CD4-positive, alpha-beta T cell treated with Interferon alpha-2 for 1 hour (primary cell): ENCODE data around the gene AXIN1.
"Not testable (repeated sequence)": the region's sequence is repeated elsewhere in the genome, so short reads cannot be mapped to it uniquely, and the experiment has no call there.

Experiments used
- DNase-seq, 2 donors: peaks; one replicate each; pipeline ENCODE4 v3.0.0-alpha.2; 2020 to 2022

AXIN1 gene

GRCh38 chr16:381789-382717 lies 29.5 kb upstream of the AXIN1 start, which contains the start of gene PGAP6:
TSS of gene PGAP6 (minus strand) at chr16:381978. CDS start at chr16:381821, 157 bp downstream.
- peak; percentile 57 to 77 for DNase-seq

DNA sequence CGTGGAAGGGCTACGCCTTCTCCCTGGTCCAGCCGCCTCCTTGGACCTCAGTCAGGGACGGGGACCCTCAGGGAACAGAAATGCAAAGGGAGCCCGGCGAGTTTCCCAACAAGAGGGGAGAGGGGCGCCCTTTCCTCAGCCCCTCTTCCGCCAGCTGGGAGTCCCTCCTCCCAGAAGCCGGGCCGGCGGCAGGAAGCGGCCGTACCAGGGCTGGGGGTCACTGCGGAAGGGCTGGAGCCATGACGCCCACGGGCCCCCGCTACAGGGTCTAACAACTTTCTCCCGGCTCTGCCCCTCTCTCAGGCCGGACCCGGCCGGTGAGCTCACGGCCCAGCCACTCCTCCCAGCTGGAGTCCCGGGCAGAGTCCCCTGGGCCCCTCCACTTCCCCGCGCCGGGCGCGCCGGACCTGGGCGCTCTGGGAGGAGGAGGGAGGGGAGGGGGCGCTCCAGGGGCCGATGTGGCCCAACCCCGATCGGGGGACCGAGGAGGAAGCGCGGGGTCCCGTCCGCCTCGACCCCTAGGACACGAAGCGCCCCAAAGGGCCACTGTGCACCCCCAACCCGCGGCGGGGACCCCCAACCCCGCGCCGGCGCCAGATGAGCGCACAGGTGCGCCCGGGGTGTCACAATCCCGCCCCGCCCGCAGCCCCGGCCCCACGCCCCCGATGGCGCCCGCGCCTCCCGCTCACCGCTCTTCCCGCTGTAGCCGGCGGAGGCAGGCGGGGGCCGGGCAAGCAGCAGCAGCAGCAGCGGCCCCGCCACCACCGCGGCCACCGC lies 28.7 kb upstream of the AXIN1 start:
- peak in 1 of 2 donors; percentile 26 for DNase-seq

DNA sequence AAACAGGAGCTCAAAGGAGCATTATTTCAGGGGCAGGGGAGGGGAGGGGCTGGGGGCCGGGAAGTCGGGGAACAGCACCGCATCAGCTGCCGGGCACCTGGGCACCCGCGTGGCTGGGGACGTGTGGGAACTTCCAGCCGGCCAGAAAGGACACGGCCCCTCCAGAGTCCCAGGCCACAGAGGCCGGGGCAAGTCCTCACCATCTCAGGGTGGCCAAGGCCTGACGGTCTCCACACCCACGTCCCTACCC lies 28.2 kb upstream of the AXIN1 start:
- DNase-seq, result no peak

DNA sequence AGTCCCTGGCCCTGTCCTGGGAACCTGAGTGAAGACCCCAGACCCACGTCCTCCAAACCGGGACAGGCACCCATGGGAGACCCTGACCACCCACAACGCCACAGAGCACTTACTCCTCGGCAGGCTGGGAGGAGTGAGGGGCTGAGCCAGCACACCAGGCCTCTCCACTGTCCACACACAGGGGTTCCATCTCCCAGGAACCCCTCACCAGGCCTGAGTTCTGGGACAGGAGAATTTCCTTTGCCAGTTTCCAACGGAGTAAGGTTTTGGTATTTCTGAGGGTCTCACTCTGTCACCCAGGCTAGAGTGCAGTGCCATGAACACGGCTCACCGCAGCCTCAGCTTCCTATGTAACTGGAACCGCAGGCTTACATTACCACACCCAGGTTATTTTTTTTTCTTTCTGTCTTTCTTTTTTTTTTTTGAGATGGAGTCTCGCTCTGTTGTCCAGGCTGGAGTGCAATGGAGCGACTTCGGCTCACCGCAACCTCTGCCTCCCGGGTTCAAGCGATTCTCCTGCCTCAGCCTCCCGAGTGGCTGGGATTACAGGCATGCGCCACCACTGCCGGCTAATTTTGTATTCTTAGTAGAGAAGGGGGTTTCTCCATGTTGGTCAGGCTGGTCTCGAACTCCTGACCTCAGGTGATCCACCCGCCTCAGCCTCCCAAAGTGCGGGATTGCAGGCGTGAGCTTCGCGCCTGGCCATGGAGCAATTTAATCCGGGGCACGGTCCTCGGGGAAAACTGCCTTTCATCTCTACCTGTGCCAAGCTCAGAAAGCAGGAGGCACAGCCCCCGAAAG lies 27.6 kb upstream of the AXIN1 start:
- DNase-seq, result peak in 1 of 2 donors; percentile 44

DNA sequence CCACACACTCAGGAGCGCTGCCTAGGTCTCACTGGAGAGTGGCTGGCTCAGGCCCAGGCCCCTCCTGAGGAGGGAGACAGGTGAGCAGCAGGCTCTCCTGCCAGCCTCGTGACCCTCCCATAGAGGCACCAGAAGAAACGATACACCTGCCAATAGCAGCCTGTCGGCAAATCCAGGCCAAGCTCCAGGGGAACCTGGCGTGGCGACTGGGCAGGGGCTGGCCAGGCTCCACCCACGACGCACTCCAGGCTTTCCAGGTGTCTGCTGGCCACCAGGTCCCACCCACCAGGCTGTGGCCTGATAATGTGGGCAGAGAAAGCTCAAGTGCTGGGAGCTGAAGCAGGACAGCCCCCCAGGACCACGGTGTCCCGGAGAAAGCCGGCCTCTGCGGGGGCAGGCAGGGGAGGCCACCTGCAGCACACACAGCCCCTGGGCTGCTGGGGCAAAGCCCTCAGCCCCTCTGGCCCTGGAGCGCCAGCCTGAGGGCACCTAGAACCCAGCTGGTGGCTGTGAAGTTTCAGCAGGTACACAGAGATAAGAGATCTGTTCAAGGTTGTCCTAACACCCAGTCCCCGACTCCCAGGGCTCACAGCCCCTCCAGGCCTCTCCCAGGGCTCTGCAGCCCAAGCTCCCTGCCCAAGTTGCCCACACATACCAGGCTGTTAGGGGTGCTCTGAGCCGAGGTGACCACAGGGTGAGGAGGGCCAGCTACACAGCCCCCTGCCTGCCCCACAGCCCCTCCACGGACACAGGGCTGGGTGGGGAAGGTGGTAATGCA lies 26.8 kb upstream of the AXIN1 start:
- no peak for DNase-seq

DNA sequence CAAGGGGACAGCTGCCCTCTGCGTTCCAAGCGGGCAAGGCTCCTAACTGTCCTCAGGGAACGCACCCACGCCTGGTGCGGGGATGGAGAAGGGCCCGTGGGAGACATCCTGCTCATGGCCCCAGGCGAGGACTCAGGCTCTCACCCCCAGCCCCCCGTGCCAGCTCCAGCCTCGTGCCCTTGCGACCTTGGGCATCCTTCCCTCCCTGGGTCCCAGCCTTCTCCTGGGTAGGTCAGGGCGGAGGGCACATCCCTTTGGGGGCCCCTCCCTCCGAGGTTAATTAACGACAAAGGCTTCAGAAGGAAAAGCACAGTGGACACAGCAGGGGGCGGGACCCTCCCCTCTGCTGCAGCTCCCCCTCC lies 26.3 kb upstream of the AXIN1 start:
- no peak for DNase-seq

DNA sequence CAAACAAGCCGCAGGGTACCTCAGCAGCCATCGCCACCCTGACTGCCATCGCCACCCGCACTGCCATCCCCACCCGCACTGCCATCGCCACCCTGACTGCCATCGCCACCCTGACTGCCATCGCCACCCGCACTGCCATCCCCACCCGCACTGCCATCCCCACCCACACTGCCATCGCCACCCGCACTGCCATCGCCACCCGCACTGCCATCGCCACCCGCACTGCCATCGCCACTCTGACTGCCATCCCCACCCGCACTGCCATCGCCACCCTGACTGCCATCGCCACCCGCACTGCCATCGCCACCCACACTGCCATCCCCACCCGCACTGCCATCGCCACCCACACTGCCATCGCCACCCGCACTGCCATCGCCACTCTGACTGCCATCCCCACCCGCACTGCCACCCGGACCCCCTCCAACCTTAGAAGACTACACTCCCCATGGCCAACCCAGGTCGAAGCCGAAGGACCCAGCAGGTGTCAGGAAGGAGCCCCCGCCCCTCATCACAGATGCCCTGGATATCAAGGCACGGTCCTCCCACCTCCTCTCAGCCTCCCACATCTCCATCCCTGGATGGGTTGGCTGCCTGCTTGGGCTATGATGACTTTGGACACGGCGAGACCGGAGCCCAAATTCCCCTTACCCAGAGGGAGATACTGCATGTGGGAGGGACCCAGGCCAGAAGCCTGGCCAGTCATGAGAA lies 25.7 kb upstream of the AXIN1 start:
- not testable (repeated sequence) for DNase-seq

- no peak for DNase-seq
These were observed 25.0 kb upstream of the AXIN1 start for GRCh38 chr16:377419-377951.

- no peak for DNase-seq
These were observed 24.4 kb upstream of the AXIN1 start for GRCh38 chr16:376817-377418.

GRCh38 chr16:375927-376816 lies 23.6 kb upstream of the AXIN1 start:
- DNase-seq, result no peak

- no peak for DNase-seq
These were observed 22.7 kb upstream of the AXIN1 start for GRCh38 chr16:375212-375611.

DNA sequence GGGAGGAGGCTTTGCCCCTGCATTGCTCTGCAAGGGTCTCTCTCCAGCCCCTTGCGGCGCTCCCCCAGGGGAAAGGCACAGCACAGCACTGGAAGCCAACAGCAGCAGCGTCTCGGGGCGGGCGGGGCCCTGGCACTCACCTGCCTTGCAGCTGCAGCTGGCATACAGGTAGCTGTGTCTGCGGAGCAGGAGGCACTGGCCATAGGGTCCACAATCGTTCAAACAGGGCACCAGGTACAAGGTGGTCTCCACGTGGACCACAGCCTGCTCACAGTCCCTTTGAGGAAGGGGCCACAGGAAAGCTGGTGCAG lies 22.0 kb upstream of the AXIN1 start:
- DNase-seq, result no peak

- no peak for DNase-seq
These were observed 21.5 kb upstream of the AXIN1 start for GRCh38 chr16:373848-374615.

GRCh38 chr16:373020-373598 lies 20.6 kb upstream of the AXIN1 start:
- no peak for DNase-seq

DNA sequence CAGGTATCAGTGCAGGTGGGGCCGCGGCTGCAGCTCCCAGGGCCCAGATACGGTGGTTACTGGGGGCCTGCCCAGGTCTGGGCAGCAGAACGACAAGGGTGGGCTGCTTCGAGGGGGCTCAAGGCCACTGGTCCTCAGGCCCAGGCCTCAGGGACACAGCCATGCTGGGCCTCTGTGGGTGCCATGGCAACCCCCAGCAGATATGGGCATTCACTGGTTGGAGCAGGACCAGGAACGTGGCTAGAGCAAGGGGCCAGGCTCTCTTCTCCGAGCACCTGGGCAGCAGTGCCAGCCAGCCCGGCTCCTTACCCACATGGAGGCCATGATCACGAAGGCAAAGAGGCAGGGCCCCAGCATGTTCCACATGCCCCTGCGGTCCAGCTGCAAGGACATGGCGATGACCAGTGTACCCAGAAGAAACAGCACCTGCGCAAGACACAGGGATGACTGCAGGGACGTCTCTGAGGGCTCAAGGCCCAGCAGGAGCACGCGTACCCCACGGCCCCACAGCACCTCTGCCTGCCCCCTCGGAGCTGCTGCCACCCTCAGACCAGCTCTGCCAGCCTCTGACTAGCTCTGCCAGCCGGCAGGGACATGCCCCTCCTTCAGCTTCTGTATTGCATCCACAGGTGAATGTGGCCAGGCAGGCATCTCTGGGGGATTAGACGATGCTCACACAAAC lies 19.9 kb upstream of the AXIN1 start:
- DNase-seq, result no peak

DNA sequence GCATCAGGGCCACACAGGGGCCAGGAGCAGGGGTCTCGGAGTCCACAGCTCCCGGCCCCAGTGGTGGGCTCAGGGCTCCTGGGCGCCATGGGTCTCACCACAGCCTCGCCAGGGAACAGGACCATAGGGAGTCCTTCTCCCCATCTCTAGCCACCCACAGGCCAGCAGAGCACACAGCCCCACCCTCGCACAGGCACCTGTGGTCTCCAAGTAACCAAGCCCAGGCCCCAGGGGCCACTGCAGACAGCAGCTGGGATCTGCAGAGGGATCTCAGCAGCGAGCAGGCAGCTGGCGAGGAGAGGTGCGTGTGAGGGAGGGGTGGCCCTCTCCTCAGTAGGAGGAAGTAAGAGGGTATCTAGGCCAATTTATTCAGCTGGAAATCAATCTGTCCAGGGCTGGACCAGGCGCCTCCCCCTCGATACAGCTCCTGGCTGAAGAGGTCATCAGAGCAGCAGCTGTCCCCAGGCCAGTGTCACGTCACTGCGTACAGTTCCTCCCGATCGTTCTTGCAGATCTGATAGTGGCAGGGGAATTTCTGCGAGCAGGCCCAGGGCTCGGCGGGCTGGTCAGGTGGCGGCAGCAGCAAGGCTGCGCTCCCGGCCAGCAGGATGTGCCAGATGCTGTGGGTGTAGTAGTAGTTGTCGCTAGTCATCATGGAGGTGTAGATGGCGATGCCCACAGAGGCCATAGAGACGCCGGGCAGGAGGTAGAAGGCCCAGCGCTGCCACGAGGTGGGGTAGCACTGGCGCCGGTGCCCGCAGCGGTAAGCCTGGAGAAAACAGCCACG lies 19.2 kb upstream of the AXIN1 start:
- no peak for DNase-seq

- no peak for DNase-seq
These were observed 18.5 kb upstream of the AXIN1 start for GRCh38 chr16:370979-371514.
